GM18858 (cell line): ENCODE results near the gene NR6A1.

ENCODE experiments used
- ATAC-seq: cut with Tn5 transposase; IDR thresholded peaks from one replicate; pipeline ENCODE4 v1.9.1; 2021; ENCODE audit not compliant: unreplicated experiment

NR6A1 gene

GRCh38 chr9:124495126-124496074, 275.7 kb downstream of the NR6A1 start:
- ATAC-seq = no peak

- peak; percentile 68 for ATAC-seq
These were observed 277.2 kb downstream of the NR6A1 start for GRCh38 chr9:124493794-124494479.

- ATAC-seq = no peak
These were observed 277.9 kb downstream of the NR6A1 start for GRCh38 chr9:124493218-124493617.

- ATAC-seq = no peak
These were observed 278.3 kb downstream of the NR6A1 start for GRCh38 chr9:124492818-124493217.

GRCh38 chr9:124491049-124491975, 279.8 kb downstream of the NR6A1 start:
- ATAC-seq = no peak

- ATAC-seq = no peak
These were observed 281.1 kb downstream of the NR6A1 start for GRCh38 chr9:124490004-124490403.

- ATAC-seq = no peak
These were observed 281.9 kb downstream of the NR6A1 start for GRCh38 chr9:124489222-124489621.

GRCh38 chr9:124488641-124489210, 282.4 kb downstream of the NR6A1 start:
- ATAC-seq = no peak

- ATAC-seq = no peak
These were observed 283.6 kb downstream of the NR6A1 start for GRCh38 chr9:124487260-124488182.

- ATAC-seq = no peak
These were observed 284.3 kb downstream of the NR6A1 start for GRCh38 chr9:124486778-124487259.

- ATAC-seq = no peak
These were observed 285.2 kb downstream of the NR6A1 start for GRCh38 chr9:124485936-124486335.

GRCh38 chr9:124485201-124485600, 285.9 kb downstream of the NR6A1 start:
- no peak for ATAC-seq

GRCh38 chr9:124483481-124483880, 287.6 kb downstream of the NR6A1 start:
- no peak for ATAC-seq

- ATAC-seq = no peak
These were observed 288.6 kb downstream of the NR6A1 start for GRCh38 chr9:124482431-124483031.

- no peak for ATAC-seq
These were observed 290.0 kb downstream of the NR6A1 start for GRCh38 chr9:124481115-124481514.

GRCh38 chr9:124480621-124480981, 290.5 kb downstream of the NR6A1 start:
- no peak for ATAC-seq

- ATAC-seq = no peak
These were observed 291.0 kb downstream of the NR6A1 start for GRCh38 chr9:124479947-124480620.

- ATAC-seq = no peak
These were observed 291.7 kb downstream of the NR6A1 start for GRCh38 chr9:124479371-124479770.

- no peak for ATAC-seq
These were observed 292.8 kb downstream of the NR6A1 start for GRCh38 chr9:124478354-124478753.
